Measurements from ENCODE around the gene FRMD4A.
"Not testable (repeated sequence)": the region's sequence is repeated elsewhere in the genome, so short reads cannot be mapped to it uniquely, and the experiment has no call there.

FRMD4A gene

DNA sequence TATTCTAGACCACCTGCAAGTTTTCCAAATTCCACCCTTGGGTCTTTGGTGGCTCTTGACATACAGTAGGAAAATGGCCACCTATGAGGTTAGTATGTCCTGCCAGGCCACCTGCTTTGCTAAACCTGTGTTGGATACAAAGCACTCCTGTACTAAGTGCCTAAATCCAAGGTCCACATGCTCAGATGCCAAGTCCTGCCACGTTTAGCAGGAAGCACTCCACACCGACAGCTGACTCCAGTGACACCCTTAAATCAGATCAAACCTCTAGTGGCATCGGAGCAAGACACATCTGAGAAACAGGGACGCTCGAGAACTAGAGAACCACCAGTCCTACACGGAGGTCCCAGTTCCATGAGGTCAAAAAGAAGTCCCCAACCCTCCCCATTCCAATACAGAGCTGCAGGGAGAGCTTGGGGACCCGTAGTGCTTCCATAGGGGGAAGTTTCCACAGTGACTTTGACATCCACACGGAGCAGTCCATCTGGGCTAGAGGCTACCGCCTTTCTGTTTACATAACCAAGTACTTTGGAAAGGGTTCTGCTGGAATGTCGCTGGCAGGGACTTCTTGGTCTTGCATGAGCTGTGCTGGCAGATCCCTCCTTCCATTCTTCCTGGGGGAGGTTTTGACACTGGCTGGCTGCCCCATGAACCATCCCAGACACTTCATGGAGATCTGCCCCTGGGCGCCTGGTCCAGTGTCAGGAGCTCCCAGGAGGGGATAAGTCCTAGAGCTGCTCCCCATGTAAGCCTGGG lies 453.4 kb downstream of the FRMD4A start:
- DNase-seq (ENCODE audit: low read depth), result no peak

DNA sequence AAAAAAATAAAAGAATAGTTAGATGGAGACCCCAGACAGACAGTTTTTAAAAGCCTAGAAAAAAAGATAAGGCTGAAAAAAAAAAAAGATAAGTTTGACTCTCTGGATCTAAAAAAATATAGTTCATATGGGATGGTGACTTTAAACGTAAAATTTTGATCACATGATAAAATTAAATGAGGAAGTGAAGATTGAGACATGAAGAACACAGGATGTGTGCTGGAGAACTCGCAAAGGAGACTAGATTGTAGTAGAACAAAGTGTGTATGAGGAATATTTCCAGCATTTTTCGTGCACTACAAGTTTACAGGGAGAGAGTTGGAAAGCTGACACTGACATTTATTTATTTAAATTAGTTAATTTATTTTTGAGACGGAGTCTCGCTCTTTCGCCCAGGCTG lies 457.5 kb downstream of the FRMD4A start:
- DNase-seq (ENCODE audit: low read depth), result no peak

DNA sequence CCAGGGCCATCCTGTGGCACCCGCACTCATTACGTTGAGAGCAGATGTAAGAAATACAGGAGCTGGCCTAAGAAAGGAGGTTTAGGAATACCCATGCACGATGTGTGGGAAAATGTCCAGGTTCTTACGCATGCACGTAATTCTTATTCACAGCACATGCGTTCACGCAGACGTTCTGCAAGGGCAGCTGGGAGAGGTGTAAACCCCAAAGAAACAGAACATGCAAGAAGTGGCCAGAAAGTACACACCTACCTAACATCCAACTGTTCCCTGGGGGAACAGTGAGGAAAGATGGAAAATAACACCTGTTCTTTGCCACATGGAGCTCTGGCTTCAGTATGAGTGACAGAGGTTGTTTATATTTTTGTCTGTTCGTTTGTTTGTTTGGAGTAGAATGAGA lies 458.3 kb downstream of the FRMD4A start:
- DNase-seq (ENCODE audit: low read depth), result no peak

DNA sequence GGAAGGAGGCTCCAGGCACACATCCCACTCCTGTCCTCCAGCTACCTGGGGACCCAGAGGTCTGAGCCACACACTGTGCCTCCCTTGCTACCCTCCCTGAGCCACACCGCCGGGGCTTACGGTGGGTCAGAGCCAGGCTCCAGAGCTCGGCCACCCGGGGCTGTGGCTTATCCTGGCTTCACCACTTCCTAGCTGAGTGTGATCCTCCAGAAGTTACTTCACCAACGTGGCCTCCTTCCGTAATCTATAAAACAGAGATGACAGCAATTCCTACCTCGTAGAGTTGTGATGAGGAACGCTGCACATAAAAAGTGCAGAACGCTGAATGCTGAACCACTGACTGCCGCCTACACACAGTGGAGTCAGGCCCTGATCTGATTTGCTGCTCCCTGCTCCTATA lies 458.9 kb downstream of the FRMD4A start:
- no peak for DNase-seq (ENCODE audit: low read depth)

DNA sequence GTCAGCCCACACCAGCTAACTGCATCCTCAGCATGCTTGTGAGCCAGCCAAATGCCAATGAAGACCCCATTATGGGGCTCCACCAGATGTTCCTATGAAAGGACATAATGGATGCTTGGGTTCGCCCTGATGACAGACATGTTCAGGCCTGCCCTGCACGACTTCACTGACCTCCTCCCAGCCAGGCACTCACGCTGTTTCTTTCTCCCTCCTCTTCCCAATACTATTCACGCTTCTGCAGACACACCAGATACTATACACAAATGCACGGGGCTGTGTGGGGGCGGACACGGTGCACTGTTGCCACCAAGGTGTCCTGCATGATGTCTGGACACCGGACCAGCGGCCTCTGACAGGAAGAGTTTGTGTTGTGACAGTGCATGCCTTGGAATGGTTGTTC lies 459.7 kb downstream of the FRMD4A start:
- no peak for DNase-seq (ENCODE audit: low read depth)

DNA sequence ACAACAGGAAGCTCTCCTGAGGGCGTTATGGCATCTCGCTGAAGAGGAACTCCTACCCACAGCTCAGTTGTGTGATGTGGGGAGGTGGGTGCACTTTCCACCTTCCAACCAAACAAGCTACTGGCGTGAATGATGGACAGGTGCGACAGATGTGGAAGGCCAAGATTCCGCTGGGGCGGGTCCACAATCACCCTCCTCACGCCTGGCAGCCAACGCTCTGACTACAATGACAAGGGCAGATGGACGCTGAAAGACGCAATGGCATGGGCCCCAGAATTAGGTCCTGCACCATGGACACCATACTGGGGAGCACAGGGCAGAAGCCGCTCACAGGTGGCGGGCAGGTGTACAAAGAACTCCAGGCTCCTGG lies 461.4 kb downstream of the FRMD4A start:
- DNase-seq (ENCODE audit: low read depth), result no peak

DNA sequence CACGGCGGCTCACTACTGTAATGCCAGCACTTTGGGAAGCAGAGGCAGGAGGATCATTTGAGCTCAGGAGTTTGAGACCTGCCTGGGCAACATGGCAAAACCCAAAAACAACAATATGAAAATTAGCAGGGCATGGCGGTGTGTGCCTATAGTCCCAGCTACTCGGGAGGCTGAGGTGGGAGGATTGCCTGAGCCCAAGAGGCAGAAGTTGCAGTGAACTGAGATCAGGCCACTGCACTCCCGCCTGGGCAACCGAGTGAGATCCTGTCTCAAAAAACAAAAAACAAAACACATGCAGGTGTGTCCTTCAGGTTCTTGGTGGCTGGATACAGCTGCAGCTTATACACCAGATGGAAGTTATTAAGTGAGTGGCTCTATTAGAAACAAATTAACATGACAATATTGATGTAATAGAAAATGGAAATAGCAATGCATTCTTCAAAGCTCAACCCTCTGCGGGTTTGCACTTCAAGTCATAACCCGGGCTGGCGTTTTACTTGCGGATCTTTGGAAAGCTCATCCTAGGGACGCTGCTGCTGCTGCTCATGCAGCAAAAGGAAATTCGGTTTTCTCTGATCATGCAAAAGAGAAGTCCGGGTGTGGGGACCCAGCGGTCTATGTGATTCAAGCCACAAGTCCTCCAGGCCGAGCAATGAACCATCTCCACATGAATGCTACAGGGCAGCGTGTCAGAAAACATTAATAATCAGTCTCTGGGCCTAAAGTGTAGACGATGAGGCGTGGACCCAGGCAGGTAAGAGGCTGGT lies 462.0 kb downstream of the FRMD4A start:
- DNase-seq (ENCODE audit: low read depth), result no peak

DNA sequence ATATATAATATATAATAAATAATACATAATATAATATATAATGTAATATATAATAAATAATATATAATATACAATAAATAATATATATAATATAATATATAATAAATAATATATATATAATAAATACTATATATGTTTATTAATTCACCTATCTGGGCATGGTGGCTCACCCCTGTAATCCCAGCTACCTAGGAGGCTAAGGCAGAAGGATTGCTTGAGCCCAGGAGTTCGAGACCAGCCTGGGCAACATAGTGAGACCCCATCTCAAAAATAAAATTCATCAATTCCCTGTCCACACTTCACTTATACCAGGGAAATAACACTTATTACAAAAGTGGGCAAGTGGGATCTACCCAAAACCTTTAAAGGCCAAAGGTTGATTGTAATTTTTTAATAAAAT lies 462.9 kb downstream of the FRMD4A start:
- no peak for DNase-seq (ENCODE audit: low read depth)

DNA sequence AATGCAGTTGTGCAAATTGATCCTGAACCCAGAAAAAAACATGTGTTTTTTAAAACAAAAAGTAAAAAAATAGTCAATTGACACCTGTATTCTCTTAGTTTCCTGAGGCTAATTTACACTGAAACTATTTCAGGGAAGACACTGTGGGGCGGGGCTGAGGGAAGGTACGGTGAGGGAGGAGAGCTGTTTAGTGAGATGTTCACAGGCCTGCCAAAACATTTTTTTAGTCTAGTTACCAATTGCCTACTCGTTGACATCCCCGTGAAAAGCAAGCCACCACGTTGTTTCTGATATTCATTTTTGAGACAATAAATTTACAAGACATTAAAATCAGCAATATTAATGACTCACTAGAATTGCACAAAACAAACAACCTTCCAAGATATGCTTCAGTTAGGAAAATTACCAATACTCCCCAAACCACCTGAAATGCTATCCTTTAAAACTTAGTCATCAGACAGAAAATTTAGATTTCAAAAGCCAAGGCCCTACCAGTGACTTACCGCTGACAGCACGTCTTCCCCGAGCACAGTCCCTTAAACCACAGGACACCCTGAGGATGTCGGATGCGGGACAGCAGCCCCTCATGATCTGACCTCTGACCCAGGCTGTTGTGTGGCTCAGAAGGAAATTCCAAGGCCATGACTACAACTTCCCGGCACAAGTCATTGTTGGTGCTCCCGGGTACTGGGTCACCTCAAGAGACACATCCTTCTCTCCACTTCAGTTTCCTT lies 464.8 kb downstream of the FRMD4A start:
- DNase-seq (ENCODE audit: low read depth), result peak; percentile 53

DNA sequence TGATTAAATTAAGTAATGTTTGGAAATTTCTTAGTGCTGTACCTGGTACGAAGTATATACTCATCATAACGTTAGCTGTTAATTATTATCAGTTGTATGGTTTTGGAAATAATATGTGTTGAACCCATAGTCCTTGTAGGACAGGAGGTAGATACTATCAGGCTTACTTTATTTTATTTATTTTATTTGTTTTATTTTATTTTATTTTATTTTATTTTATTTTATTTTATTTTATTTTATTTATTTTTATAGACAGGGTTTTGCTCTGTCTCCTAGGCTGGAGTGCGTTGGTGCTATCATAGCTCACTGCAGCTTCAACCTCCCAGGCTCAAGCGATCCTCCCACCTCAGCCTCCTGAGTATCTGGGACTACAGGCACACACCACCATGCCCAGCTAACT lies 465.5 kb downstream of the FRMD4A start:
- DNase-seq (ENCODE audit: low read depth), result not testable (repeated sequence)

DNA sequence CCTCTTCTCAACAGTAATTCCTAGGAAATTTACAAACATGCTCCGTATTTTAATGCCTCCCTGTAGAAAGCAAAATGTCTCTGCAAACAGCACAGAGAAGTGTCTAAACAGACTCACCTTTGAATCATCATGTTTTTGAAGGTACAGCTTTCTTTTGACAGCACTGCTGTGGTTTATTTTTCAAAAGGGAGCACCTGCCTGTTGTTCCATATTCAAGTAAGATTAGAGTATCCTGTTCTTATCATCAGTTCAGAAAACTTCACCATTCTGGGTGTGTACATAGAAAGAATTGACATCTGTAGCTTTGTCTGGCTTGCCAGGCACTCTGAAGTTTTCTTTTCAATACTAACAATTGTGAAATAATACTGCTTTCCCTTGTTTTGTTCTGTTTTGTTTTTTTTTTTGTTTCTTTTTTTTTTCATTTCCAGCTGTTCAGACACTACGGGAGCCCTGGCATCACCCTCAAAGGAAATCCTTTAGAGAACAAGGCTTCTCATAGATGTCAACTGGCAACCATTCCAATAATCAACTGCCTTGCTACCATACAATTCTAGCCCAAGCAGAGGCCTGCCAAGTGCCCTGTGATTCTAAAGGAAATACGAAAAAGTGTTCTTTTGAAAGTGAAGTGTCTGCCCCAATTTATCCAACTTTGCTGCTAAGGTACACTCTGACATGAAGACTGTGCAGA lies 468.0 kb downstream of the FRMD4A start:
- DNase-seq (ENCODE audit: low read depth), result no peak

DNA sequence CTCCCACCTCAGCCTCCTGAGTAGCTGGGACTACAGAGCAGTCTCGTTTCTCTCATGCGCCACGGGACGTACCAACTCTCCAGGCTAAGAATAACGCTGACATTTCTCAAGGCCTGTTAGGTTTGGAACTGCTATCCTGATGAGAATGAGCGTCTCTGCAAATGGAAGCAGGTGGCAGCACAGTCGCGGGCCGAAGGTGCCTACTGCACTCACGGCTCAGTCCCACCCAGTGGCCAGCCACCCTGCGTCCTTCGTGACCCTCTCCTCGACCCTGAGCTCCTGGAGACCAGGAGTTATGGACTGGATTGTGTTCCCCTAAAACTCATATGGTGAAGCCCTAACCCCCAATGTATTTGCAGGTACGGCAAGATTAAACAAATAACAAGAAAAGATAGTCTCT lies 469.8 kb downstream of the FRMD4A start:
- DNase-seq (ENCODE audit: low read depth), result no peak

DNA sequence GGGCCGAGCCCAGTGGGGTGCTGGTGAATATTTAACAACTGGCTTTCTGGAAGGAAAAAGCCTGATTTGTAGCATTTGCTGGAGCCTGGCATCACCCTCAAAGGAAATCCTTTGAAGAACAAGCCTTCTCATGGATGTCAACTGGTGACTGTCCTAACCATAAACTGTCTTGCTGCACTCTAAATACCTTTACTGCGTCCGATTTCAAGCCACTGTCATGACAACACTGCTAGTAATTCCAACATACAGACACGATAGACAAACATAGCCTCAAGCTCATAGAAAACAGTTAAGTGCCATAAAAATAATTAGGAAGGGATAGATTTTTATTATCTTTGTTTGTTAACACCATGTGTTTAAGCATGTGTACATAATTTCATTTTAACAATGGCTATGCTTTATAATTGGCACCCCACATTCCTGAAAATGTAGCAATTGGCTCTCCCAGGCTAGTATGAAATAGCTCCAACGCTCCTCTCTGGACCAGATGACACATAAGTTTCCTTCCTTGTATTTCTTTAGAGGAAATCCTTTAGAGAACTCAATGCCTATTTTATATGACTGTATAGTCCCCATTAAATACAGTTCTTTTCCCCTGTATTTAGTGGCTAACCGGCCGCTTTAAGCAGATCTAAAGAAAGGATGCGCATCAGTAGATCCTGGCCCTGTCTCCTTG lies 470.6 kb downstream of the FRMD4A start:
- DNase-seq (ENCODE audit: low read depth), result no peak

DNA sequence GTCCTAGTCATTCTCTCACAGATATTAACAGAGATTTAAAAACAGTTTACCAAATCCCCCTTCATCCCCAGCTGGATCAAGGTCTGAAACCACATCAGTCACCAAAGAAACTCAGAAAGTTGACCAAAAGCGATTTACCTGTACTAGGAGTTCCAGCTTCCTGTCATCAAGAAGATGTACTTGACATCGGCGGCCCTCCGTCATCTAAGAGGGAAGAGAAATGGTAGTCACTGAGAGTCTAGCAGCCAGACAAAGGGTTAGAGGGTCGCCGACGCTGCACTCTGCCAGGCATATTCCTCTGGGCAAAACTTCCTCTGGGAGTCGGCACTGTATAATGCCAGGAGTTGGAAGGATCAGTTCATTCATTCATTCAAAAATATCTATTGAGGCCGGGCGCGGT lies 472.0 kb downstream of the FRMD4A start:
- DNase-seq (ENCODE audit: low read depth), result no peak

DNA sequence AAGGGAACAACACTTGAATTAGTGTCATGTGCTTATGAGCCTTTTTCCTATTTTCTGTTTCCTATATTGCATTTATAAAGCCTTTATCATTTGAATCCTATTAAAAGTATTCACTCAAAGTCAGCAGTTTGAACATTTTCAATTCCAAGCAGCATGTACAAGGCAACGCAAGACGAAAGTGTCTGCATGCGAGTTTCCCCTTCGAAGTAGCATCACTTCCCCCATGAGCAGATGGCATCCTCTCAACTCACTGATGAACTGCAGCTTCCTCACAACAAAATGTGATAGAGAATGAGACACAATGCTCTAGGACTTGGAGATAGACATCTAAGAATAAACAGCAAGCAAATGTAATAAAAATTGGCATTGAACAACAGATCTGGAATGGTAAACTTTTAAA lies 473.3 kb downstream of the FRMD4A start:
- no peak for DNase-seq (ENCODE audit: low read depth)

DNA sequence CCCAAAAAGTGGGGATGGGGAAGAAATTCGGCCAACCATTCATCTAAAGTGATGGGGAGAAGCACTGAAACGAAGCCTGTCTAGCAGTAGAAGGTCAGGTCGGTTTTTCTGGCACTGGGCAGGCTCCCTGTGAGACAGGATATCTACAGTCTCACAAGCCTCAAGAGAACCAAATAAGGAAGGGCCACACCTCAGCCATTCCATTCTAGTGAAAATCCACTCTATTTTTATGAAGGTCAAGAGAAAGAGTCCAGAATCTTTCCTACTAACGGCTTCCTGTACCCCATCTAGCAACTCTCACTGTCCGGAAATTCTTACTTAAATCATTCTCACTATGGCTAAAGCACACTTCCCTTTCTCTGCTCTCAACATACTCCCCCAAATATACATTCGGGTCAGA lies 476.9 kb downstream of the FRMD4A start:
- no peak for DNase-seq (ENCODE audit: low read depth)

DNA sequence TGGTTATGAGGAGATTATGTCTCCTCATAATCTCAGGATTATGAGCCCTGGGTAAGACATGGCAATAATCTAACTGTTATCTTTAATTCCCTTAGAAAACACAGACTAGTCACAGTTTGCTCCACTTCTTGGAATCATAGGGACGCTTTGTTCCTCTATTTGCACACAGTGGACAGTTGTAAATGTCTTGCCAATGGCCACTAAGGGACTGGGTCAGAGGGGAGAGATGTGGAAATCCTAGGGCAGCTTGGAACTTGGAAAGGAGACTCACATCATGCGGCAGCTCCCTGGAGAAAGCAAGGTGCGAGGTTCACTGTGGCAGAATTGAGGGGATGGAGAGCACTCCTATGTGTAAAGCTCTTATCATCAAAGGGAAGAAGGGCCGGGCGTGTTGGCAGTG lies 477.9 kb downstream of the FRMD4A start:
- DNase-seq (ENCODE audit: low read depth), result no peak

DNA sequence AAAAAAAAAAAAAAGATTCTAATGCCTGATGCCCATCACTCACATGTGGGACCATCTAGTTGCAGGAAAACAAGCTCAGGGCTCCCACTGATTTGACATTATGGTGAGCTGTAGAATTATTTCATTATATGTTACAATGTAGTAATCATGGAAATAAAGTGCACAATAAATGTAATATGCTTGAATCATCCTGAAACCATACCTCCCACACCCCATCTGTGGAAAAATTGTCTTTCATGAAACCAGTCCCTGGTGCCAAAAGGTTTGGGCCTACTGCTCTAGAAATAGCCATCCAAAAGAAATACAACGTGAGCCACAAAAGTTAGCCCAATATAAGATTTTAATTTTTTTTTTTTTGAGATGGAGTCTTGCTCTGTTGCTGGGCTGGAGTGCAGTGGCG lies 478.8 kb downstream of the FRMD4A start:
- no peak for DNase-seq (ENCODE audit: low read depth)

DNA sequence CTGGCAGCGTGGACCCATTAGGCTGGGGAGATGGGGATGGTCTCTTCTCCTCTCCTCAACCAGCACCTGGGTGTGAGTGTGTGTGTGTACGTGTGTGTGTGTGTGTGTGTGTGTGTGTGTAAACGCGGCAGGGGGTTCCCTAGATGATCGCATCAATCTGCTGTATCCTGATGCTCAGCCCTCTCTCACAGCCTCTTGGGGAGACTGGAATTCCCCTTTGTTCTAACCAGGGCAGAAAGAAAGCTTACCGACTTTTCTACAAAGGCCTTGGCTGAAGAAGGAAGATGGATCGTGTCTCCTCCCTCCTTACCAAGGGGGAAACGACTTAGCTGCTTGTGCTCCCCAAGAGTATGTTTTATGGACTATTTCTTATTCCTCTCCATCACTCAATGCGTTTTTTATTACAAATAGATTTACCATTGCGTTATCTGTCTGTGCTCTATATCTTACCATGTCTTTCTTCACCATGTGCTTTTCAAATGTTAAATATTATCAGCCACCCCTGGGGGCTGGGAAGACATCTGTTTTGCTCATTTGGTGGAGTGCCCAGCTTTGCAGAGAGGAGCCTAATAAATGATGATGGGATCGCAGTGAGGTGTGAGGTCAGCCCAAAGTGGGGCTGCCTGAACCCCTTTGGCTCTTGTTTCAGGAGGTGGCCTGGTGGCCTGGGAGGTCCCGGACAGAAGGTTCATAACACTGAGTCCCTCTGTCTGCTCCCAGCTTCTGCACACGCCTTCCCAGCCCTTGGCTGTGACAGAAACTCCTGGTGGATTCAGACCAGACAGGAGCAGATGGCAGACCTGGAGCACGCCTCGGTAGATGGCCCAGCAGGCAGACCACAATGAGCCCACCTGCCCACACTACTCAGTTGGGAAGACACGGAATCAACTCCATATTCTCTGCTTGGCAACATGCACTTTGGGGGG lies 481.9 kb downstream of the FRMD4A start:
- DNase-seq (ENCODE audit: low read depth), result no peak

DNA sequence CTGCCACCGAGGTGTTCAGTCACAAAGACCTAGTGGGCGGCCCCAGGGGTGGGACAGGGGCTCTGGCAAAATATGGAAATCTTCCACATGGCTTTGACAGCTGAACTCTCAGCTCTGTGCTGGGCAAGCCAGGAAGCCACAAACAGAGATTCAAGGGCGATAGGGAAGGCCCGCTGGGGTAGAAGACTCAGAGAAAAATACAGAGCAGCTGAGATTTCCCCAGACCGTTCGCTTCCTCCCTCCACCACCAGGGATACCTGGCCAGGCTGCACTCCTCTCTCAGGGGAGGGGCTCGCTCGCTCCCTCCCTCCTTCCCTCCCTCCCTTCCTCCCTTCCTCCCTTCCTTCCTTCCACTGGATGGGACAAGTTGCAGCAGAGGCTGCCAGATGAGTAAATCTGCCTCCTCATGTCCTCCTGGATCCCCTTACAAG lies 483.5 kb downstream of the FRMD4A start:
- DNase-seq (ENCODE audit: low read depth), result no peak

DNA sequence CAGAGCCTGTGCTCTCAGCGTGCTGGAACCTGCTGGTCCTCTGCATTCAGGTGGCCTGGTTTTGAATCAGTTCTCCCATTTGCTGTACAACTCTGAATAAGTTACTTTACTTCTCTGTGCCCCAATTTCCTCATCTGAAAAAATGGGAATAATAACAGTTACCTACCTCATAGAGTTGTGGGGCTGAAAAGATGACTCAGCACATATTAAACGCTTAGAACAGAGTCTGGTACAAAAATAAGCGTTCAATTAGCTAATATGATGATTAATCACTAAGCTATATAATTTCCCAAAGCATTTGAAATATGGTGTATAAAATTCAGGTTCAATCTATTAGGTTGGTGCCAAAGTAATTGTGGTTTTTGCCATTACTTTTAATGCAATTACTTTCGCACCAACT lies 484.8 kb downstream of the FRMD4A start:
- no peak for DNase-seq (ENCODE audit: low read depth)
